HepG2 (cell line): Measurements from ENCODE around the gene MEGF11. TPM values are rescaled to one million over a fixed set of nuclear protein-coding genes. Genes with fewer than 3 reads are reported as not detected.

Source experiments
- ATAC-seq: fragments of 200-7000 bp; cut with Tn5 transposase; 3 replicates; pipeline ENCODE4 v1.9.1; 2020; ENCODE audit warnings: mild to moderate bottlenecking, moderate library complexity
- BruUV-seq: library from RNA; stranded (reverse); fragments of 400-500 nt; replicated peaks from 2 replicates; lab custom pipeline; 2021; lab: Mats Ljungman, UMichigan
- CTCF ChIA-PET: fragments of 300-600 bp; formaldehyde crosslinking; extraction: SDS; loops from one replicate; lab custom pipeline; 2021; ENCODE audit warnings: low total read pairs, inconsistent platforms, low intra/inter-chr PET ratio; lab: Yijun Ruan, JAX
- POLR2A ChIA-PET: fragments of 350-600 bp; sonication (Branson Sonifier 250); formaldehyde crosslinking; loops from one replicate; lab custom pipeline; 2020; ENCODE audit warnings: antibody characterized with exemption, inconsistent platforms; lab: Yijun Ruan, JAX
- DNase-seq: peaks from one replicate; pipeline ENCODE4 v3.0.0-alpha.2; 2015; ENCODE audit warnings: low spot score
- FAIRE-seq: peaks from 3 replicates; lab custom pipeline; 2011; peaks lifted over from hg19 to GRCh38; lab: Jason Lieb, UNC
- H2AFZ ChIP-seq: one replicate; pipeline ENCODE4 v1.6.1; 2011; ENCODE audit warnings: low read length, inconsistent platforms
- H3K27ac ChIP-seq: fragments of 300-600 bp; 3 replicates; pipeline ENCODE4 v1.8.0; 2011; ENCODE audit warnings: mixed run types, mild to moderate bottlenecking, mixed read lengths, low read length, inconsistent platforms; ENCODE audit not compliant: insufficient read depth; ENCODE audit errors: extremely low read length
- H3K27me3 ChIP-seq, 2 experiments: fragments of 200-600 bp in 1 of 2; 2 replicates in 1 of 2; 3 replicates in 1 of 2; pipeline versions ENCODE4 v1.6.0 to v1.8.0; 2011; ENCODE audit warnings: low read length in 2 of 2, mild to moderate bottlenecking in 2 of 2, moderate library complexity in 2 of 2, inconsistent platforms in 1 of 2; ENCODE audit not compliant: insufficient read depth in 2 of 2, control insufficient read depth in 1 of 2
- H3K36me3 ChIP-seq, 2 experiments: fragments of 200-600 bp in 1 of 2; replicated peaks in 1 of 2; 2 replicates in 1 of 2; 3 replicates in 1 of 2; pipeline versions ENCODE4 v1.5.1 to v1.8.0; 2011; ENCODE audit warnings: low read length in 2 of 2, inconsistent platforms in 1 of 2; ENCODE audit not compliant: insufficient read depth in 2 of 2, control insufficient read depth in 1 of 2
- H3K4me1 ChIP-seq: 2 replicates; pipeline ENCODE4 v1.5.1; 2012; ENCODE audit warnings: low read length, inconsistent platforms; ENCODE audit not compliant: insufficient read depth
- H3K4me2 ChIP-seq: 2 replicates; pipeline ENCODE4 v1.6.0; 2011; ENCODE audit warnings: low read depth, low read length, inconsistent platforms
- H3K4me3 ChIP-seq, 3 experiments: fragments of 200-600 bp in 1 of 3; sonication (generic), shearing (Covaris generic) in 1 of 3; replicated peaks in 1 of 3; 2 replicates each; pipeline ENCODE4 v1.5.1; 2011 to 2016; ENCODE audit warnings: low read length in 3 of 3, inconsistent platforms in 2 of 3, low read depth in 2 of 3, mild to moderate bottlenecking in 2 of 3, control low read depth in 1 of 3, mixed read lengths in 1 of 3; ENCODE audit not compliant: insufficient read depth in 1 of 3
- H3K79me2 ChIP-seq: one replicate; pipeline ENCODE4 v1.6.1; 2011; ENCODE audit warnings: low read length, inconsistent platforms; ENCODE audit not compliant: insufficient read depth
- H3K9ac ChIP-seq: 2 replicates; pipeline ENCODE4 v1.6.0; 2011; ENCODE audit warnings: mild to moderate bottlenecking, low read depth, low read length, inconsistent platforms; ENCODE audit not compliant: insufficient read depth
- H3K9me3 ChIP-seq: 2 replicates; pipeline ENCODE4 v1.5.1; 2012; ENCODE audit warnings: mild to moderate bottlenecking, low read length
- H4K20me1 ChIP-seq: 2 replicates; pipeline ENCODE4 v1.6.0; 2011; ENCODE audit warnings: inconsistent platforms, mild to moderate bottlenecking, low read length, moderate library complexity; ENCODE audit not compliant: insufficient read depth
- BCL6 ChIP-seq: IDR thresholded peaks from 2 replicates; pipeline ENCODE4 v1.6.1; 2016; ENCODE audit warnings: missing genetic modification reagents, missing compliant biosample characterization
- DBP ChIP-seq: sonication (generic); formaldehyde crosslinking; IDR thresholded peaks from 2 replicates; pipeline ENCODE4 v1.4.0; 2020; ENCODE audit warnings: missing genetic modification reagents; ENCODE audit errors: not compliant biosample characterization
- NFATC3 ChIP-seq: sonication (generic); formaldehyde crosslinking; IDR thresholded peaks from 2 replicates; pipeline ENCODE4 v1.5.1; 2020; ENCODE audit warnings: mild to moderate bottlenecking, missing genetic modification reagents
- ZBTB39 ChIP-seq: sonication (generic); formaldehyde crosslinking; IDR thresholded peaks from 2 replicates; pipeline ENCODE4 v1.5.0; 2020; ENCODE audit warnings: missing genetic modification reagents
- ZHX2 ChIP-seq, 2 experiments: sonication (generic) in 1 of 2; formaldehyde crosslinking in 1 of 2; IDR thresholded peaks; 2 replicates each; pipeline versions ENCODE4 v1.6.1 to v1.9.0; 2014 to 2022; ENCODE audit warnings: antibody characterized with exemption in 1 of 2, borderline replicate concordance in 1 of 2, inconsistent platforms in 1 of 2, low read depth in 1 of 2, missing genetic modification reagents in 1 of 2
- ZNF552 ChIP-seq: sonication (generic); formaldehyde crosslinking; IDR thresholded peaks from 2 replicates; pipeline ENCODE4 v1.9.0; 2022; ENCODE audit warnings: missing genetic modification reagents, mild to moderate bottlenecking, borderline replicate concordance
- WGBS: methylation state at CpG from one replicate; pipeline ENCODE4 v1.1.6; 2017; ENCODE audit warnings: low lambda C conversion rate; 5-methylcytosine and 5-hydroxymethylcytosine counted together
- in situ Hi-C: cut with HindIII; loops from 2 replicates; pipeline ENCODE4 v1.10.0; 2017; ENCODE audit warnings: low pct_unique_long_range_greater_than_20kb; ENCODE audit not compliant: extremely low pct_ligation_motif_present
- intact Hi-C: fragments of 100-400 bp; cut with micrococcal nuclease; formaldehyde crosslinking; loops from one replicate; pipeline ENCODE4 v1.10.0; 2022; ENCODE audit not compliant: unreplicated experiment
- polyA plus RNA-seq, 8 experiments: library from polyadenylated mRNA; depleted of rRNA in 3 of 8; stranded (reverse) in 7 of 8; unstranded in 1 of 8; fragments of >200 nt; fragmentation: Illumina TruSeq in 4 of 8; extraction: Trizol in 4 of 8; gene quantifications; 2 replicates each; pipeline versions ENCODE4 v1.2.1 to v1.2.3, GENCODE V29; 2011 to 2016; ENCODE audit warnings: low read depth in 4 of 8, missing spikeins in 1 of 8, mixed read lengths in 1 of 8; ENCODE audit not compliant: insufficient read depth in 1 of 8
- total RNA-seq, 5 experiments: library from RNA; depleted of rRNA; stranded (reverse); fragments of >200 nt; fragmentation: Illumina TruSeq; extraction: Trizol; gene quantifications; 2 replicates each; pipeline ENCODE4 v1.2.3, GENCODE V29; 2016; ENCODE audit warnings: low read depth in 1 of 5

MEGF11 gene
- total and polyA plus RNA-seq, 2 of the 13 experiments (the other 11 are each of a cell fraction or from before 2014, with no cell fraction given) = not detected

- TF ChIP-seq ZHX2 (IDR thresholded peaks at IDR 0.05; ENCODE audit: low read depth) = no peak
- no peak for TF ChIP-seq ZHX2 (CRISPR knock-in tag; IDR thresholded peaks at IDR 0.05; ENCODE audit: borderline replicate concordance)
- no peak for TF ChIP-seq NFATC3 (CRISPR knock-in tag)
- TF ChIP-seq DBP (CRISPR knock-in tag) = no peak
Observed at GRCh38 chr15:65907661-65908060, 345.9 kb downstream of the MEGF11 start (continued).

GRCh38 chr15:65906396-65906795 lies 347.2 kb downstream of the MEGF11 start:
- Histone ChIP-seq H3K79me2 (no peaks in the 10 kb centered on the region), H2AFZ (no peak overlapping the region), H3K9me3 (no peaks in the 10 kb centered on the region)
- 100% methylated on average over 1 of the region's 1 CpG for WGBS
- POLR2A ChIA-PET = no interaction called here
- no peak for TF ChIP-seq BCL6
- no peak for TF ChIP-seq ZBTB39
- no peak for TF ChIP-seq ZNF552
- TF ChIP-seq, all 625 proteins: peak for 0
- Histone ChIP-seq H3K4me1 (peaks cover 27% of the 10 kb centered on the region), H3K4me3 (no peak overlapping the region), H3K4me2 (no peak overlapping the region), H4K20me1 (no peaks in the 10 kb centered on the region), H3K36me3 (peaks cover 1 to 29% of the 10 kb centered on the region in 2 experiments; a peak in 4 of 5 replicates), H3K27me3 (no peaks in the 10 kb centered on the region), H3K27ac (no peak overlapping the region), H3K9ac (no peak overlapping the region)
- DNase-seq (no peak), FAIRE-seq (no peak), ATAC-seq (no peak)
- CTCF ChIA-PET = no interaction called here
- intact Hi-C loops (no loop called here), in situ Hi-C loops (no loop called here)
- BruUV-seq = no TSS peak
